Ovary (tissue), 9 donors: Measurements from ENCODE around the gene CIAO1. TPM values are rescaled to one million over a fixed set of nuclear protein-coding genes. Genes with fewer than 3 reads are reported as not detected.

Experiments
- DNase-seq, 5 donors: peaks; one replicate each; pipeline ENCODE4 v3.0.0-alpha.2; 2019 to 2020
- H3K27ac ChIP-seq, 2 donors: fragments of 200-600 bp; one replicate each; pipeline versions ENCODE4 v1.5.1 to v1.8.0; 2019 to 2022
- H3K27me3 ChIP-seq: fragments of 200-600 bp; one replicate; pipeline ENCODE4 v1.8.0; 2022
- H3K36me3 ChIP-seq: fragments of 200-600 bp; sonication (generic); one replicate; pipeline ENCODE4 v1.5.1; 2019
- H3K4me1 ChIP-seq: one replicate; pipeline ENCODE4 v1.8.1; 2013; ENCODE audit warnings: mild to moderate bottlenecking, moderate library complexity; ENCODE audit not compliant: insufficient read depth
- H3K4me3 ChIP-seq: fragments of 200-600 bp; sonication (generic); one replicate; pipeline ENCODE4 v1.5.1; 2017
- H3K9me3 ChIP-seq, 2 donors: fragments of 200-600 bp in 1 of 2; sonication (generic) in 1 of 2; one replicate each; pipeline versions ENCODE4 v1.5.1 to v1.8.1; 2013 to 2019; ENCODE audit warnings: mild to moderate bottlenecking in 1 of 2, moderate library complexity in 1 of 2
- CTCF ChIP-seq, 3 donors: fragments of 450-650 bp in 2 of 3; fragments of 200-600 bp in 1 of 3; IDR thresholded peaks; one replicate each; pipeline versions ENCODE4 v1.5.1 to v1.8.0; 2016 to 2022; ENCODE audit warnings: antibody characterized with exemption in 3 of 3, mild to moderate bottlenecking in 1 of 3
- EP300 ChIP-seq: sonication (generic); formaldehyde crosslinking; IDR thresholded peaks from one replicate; pipeline ENCODE4 v1.6.1; 2017; ENCODE audit warnings: antibody characterized with exemption
- POLR2A ChIP-seq: fragments of 450-650 bp; IDR thresholded peaks from one replicate; pipeline ENCODE4 v1.6.1; 2017; ENCODE audit warnings: antibody characterized with exemption, mild to moderate bottlenecking, moderate library complexity
- WGBS, 3 donors: extraction: QIAGEN DNeasy Blood & Tissue Kit in 1 of 3; methylation state at CpG; one replicate each; pipeline versions ENCODE4 v1.1.5 to v1.1.7; 2013 to 2017; 5-methylcytosine and 5-hydroxymethylcytosine counted together
- intact Hi-C, 4 donors: fragments of 100-400 bp; cut with DNase I; formaldehyde crosslinking; loops; one replicate each; pipeline versions ENCODE4 v1.11.0 to v1.15.1; 2022 to 2023
- polyA plus RNA-seq, 2 donors: library from polyadenylated mRNA; stranded (reverse); fragments of 200-250 nt in 1 of 2; fragments of 350-450 nt in 1 of 2; fragmentation: Illumina TruSeq in 1 of 2; extraction: RNeasy Lipid Tissue Mini Kit (QIAGEN cat#74804) in 1 of 2; gene quantifications; one replicate each; pipeline ENCODE4 v1.2.3, GENCODE V29; 2013 to 2014
- total RNA-seq, 7 donors: library from RNA; depleted of rRNA in 2 of 7; stranded (reverse); fragments of >200 nt in 2 of 7; fragmentation: NEBNext Ultra II Directional in 3 of 7; extraction: Animal tissue kit (Norgen Biotek cat#: 25700) in 3 of 7; gene quantifications; one replicate each; pipeline versions ENCODE4 v1.1.0 to v1.2.4, GENCODE V29; 2016 to 2023
- donor health status: DM: no; HTN: no; CAD: no; lungs with moderate emphysema.
- donor health status: DM: no; HTN: no; CAD: no.
- donor health status: Bipolar disorder and iron deficiency.
- donor health status: DM: yes; HTN: yes; CAD: no.
- donor health status: DM: no; HTN: no; CAD: no.
- donor health status: DM: yes; HTN: yes; CAD: no.

Gene CIAO1
- total and polyA plus RNA-seq, 9 donors, result 42.2 to 103 (median 58.1) TPM

GRCh38 chr2:96239091-96239490 is 26.9 kb upstream of the CIAO1 start:
- Histone ChIP-seq H3K27me3 (no peaks in the 10 kb centered on the region), H3K27ac (no peak overlapping the region), H3K4me3 (no peak overlapping the region), H3K36me3 (no peaks in the 10 kb centered on the region), H3K4me1 (no peaks in the 10 kb centered on the region), H3K9me3 (no peaks in the 10 kb centered on the region)
- WGBS, 3 donors, result 68 to 77% (median 77%) methylated on average over 3 of the region's 3 CpGs
- TF ChIP-seq CTCF (IDR thresholded peaks at IDR 0.05) (no peak), EP300 (no peak), POLR2A (no peak)
- no peak for DNase-seq
- intact Hi-C loops, result no loop called here

- no peak for TF ChIP-seq CTCF (IDR thresholded peaks at IDR 0.05)
- no peak for TF ChIP-seq POLR2A
- TF ChIP-seq EP300, result no peak
- no peak overlapping the region for H3K4me3 ChIP-seq
- no peaks in the 10 kb centered on the region for H3K4me1 ChIP-seq
- no peak overlapping the region for H3K27ac ChIP-seq
- H3K9me3 ChIP-seq, result no peaks in the 10 kb centered on the region
- WGBS, 3 donors, result 90 to 95% (median 92%) methylated on average over 9 of the region's 9 CpGs
- no peak for DNase-seq
- H3K36me3 ChIP-seq, result no peaks in the 10 kb centered on the region
- no peaks in the 10 kb centered on the region for H3K27me3 ChIP-seq
- intact Hi-C loops, result no loop called here
Observed at GRCh38 chr2:96239745-96240264, 26.2 kb upstream of the CIAO1 start.

GRCh38 chr2:96240341-96241038 is 25.5 kb upstream of the CIAO1 start:
- Histone ChIP-seq H3K9me3 (no peaks in the 10 kb centered on the region), H3K27me3 (no peaks in the 10 kb centered on the region), H3K4me3 (no peak overlapping the region), H3K36me3 (no peaks in the 10 kb centered on the region), H3K4me1 (no peaks in the 10 kb centered on the region), H3K27ac (no peak overlapping the region)
- intact Hi-C loops, result no loop called here
- 88 to 93% (median 91%) methylated on average over 9 of the region's 9 CpGs for WGBS, 3 donors
- no peak for TF ChIP-seq POLR2A
- no peak for TF ChIP-seq EP300
- no peak for TF ChIP-seq CTCF (IDR thresholded peaks at IDR 0.05)
- DNase-seq, result no peak

GRCh38 chr2:96241227-96241626 is 24.8 kb upstream of the CIAO1 start:
- no peaks in the 10 kb centered on the region for H3K4me1 ChIP-seq
- TF ChIP-seq POLR2A (no peak), EP300 (no peak), CTCF (IDR thresholded peaks at IDR 0.05) (no peak)
- no peaks in the 10 kb centered on the region for H3K27me3 ChIP-seq
- H3K36me3 ChIP-seq, result no peaks in the 10 kb centered on the region
- intact Hi-C loops, result no loop called here
- no peak for DNase-seq
- WGBS, 3 donors, result 76 to 87% (median 85%) methylated on average over 2 of the region's 2 CpGs
- H3K9me3 ChIP-seq, result no peaks in the 10 kb centered on the region
- H3K4me3 ChIP-seq, result no peak overlapping the region
- H3K27ac ChIP-seq, result no peak overlapping the region
